Left ventricle myocardium superior (tissue), 1 donor: ENCODE measurements around the gene OR2A7. TPM values are rescaled to one million over a fixed set of nuclear protein-coding genes. Genes with fewer than 3 reads are reported as not detected.

ENCODE experiments used
- total RNA-seq: library from RNA; stranded (reverse); fragmentation: NEBNext Ultra II Directional; extraction: Animal tissue kit (Norgen Biotek cat#: 25700); gene quantifications from one replicate; pipeline ENCODE4 v1.2.1, GENCODE V29; 2021
- donor health status: DM: no; HTN: yes; CAD: no; lungs with severe emphysema.

OR2A7 gene
- total RNA-seq, 1 donor from 2014 or later: 0.55 TPM

Other genes starting within 250 kb of the OR2A7 start
- not detected for gene OR2A5, start 215.8 kb downstream of the OR2A7 start, total RNA-seq
- not detected for gene OR2A25, start 195.0 kb downstream of the OR2A7 start, total RNA-seq
- gene OR2A12, start 178.5 kb downstream of the OR2A7 start, total RNA-seq: not detected
- gene OR2A2, start 155.2 kb downstream of the OR2A7 start, total RNA-seq: not detected
- gene OR2A14, start 141.6 kb downstream of the OR2A7 start, total RNA-seq: not detected
- gene CTAGE4, start 81.3 kb downstream of the OR2A7 start, total RNA-seq: 0.62 TPM
- 0.94 TPM for gene ARHGEF35, start 69.0 kb downstream of the OR2A7 start, total RNA-seq
- not detected for gene OR2A42, start 25.2 kb downstream of the OR2A7 start, total RNA-seq
- gene CTAGE8, start 4.5 kb upstream of the OR2A7 start, total RNA-seq: not detected
- not detected for gene OR2A1, start 47.6 kb upstream of the OR2A7 start, total RNA-seq
- gene ARHGEF5, start 90.6 kb upstream of the OR2A7 start, total RNA-seq: 1.7 TPM
- gene NOBOX, start 138.9 kb upstream of the OR2A7 start, total RNA-seq: not detected